Mesenteric fat pad (tissue), 1 donor: ENCODE measurements around the gene KLK13. TPM values are rescaled to one million over a fixed set of nuclear protein-coding genes. Genes with fewer than 3 reads are reported as not detected.

Experiments
- DNase-seq: peaks from one replicate; pipeline ENCODE4 v3.0.0-alpha.2; 2020; ENCODE audit warnings: low spot score
- long read RNA-seq: library from polyadenylated mRNA; unstranded; transcript quantifications from one replicate; pipeline ENCODE4 v2.0.0, GENCODE V29; 2020
- total RNA-seq: library from RNA; stranded (reverse); fragmentation: NEBNext Ultra II Directional; extraction: Animal tissue kit (Norgen Biotek cat#: 25700); gene quantifications from one replicate; pipeline ENCODE4 v1.2.1, GENCODE V29; 2021
- donor health status: DM: yes; HTN: yes; CAD: no.

KLK13 gene, protein sequence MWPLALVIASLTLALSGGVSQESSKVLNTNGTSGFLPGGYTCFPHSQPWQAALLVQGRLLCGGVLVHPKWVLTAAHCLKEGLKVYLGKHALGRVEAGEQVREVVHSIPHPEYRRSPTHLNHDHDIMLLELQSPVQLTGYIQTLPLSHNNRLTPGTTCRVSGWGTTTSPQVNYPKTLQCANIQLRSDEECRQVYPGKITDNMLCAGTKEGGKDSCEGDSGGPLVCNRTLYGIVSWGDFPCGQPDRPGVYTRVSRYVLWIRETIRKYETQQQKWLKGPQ
- not detected for total RNA-seq
- long read RNA-seq: 0 reads

DNA sequence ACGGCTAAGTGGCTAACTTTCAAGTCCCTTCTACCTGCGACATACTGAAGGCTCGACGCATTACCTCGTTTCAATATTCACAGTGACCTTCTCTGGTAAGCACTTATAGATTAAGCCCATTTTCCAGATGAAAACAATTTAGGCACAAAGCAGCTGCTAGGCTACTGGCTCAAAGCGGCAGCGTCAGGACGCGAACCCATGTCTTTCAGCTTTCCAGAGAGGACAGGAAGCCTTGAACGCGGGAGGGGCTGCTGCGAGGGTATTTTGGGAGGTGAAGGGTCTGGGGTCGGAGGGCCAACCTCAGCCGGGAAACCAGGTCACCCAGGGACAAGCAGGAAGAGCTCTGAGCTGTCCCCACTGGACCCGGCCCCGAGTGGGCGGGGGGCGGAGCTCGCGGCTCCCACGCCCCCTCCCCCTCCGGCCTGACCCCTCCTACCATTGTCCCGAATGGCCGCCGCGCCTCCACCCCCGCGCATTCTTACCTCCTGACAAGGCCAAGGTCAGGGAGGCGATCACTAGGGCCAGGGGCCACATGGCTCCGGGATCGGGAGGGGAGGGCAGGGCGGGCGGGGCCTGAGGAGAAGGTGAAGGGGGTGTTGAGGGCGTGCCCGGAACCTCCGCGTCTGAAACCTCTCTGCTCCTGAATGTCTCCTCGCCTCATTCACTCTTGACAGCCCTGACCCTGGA, at the start of gene KLK13:
KLK13 (minus strand) TSS at position 559 of the 687 bp plus-strand sequence; CDS start at position 534, 25 bp downstream.
- DNase-seq: no peak

DNA sequence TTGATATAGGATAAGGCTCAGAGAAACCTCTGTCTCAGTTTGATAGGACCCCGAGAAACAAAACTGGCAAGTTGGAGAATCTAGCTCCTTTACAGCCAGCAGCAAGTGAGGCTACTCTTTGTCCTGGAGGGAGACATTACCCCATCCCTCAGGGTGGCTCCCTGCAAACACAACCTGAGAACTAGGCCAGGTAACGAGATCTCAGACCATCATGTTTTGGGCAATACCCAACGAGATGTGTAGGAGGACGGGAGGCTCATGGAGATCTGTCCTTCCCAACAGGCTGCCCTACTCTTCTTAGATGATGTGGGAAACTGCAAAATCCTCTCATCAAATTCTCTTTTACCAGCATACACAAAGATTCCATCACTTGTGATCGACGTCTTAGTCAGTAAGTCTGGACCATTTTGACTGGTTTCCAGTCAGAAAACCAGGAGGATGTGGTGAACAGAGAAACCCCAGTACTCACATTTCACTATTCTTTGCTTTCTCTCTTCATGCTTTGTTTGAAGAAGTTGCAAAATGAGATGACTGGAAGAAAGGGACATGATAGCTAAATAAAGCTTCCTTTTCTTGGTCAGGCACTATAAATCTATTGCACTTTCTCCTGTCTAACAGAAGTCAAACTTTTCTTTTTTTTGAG, 49.3 kb upstream of the KLK13 start:
- DNase-seq: no peak

DNA sequence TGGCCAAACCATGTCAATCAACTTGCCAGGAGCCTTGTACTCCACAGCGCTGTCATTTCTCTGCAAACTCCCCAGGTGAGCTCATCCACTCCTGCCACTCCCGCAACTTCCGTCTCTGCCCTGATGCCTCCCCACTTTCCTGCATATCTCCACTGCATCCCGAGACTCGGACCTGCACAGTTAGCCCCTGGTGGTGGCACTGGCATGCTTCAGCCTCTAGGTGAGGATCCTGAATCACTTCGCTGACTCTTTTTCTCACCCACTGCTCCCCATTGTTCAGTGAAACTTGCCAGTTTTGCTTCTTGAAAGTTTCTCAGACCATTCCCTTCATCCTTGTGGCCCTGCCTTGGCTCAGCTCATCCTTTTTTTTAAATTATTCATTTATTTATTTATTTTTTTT, 46.7 kb upstream of the KLK13 start:
- DNase-seq: no peak

DNA sequence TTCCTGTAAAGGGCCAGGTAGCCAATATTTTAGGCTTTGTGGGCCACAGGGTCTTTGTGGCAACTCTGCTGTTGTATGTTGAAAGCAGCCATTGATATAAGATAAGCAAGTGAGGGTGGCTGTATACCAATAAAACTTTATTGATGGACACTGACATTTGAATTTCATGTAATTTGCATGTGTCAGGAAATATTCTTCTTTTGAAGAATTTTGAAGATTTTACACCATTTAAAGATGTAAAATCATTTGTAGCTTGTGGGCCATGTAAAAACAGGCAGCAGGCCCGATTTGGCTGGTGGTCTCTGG, 45.7 kb upstream of the KLK13 start:
- DNase-seq: no peak

DNA sequence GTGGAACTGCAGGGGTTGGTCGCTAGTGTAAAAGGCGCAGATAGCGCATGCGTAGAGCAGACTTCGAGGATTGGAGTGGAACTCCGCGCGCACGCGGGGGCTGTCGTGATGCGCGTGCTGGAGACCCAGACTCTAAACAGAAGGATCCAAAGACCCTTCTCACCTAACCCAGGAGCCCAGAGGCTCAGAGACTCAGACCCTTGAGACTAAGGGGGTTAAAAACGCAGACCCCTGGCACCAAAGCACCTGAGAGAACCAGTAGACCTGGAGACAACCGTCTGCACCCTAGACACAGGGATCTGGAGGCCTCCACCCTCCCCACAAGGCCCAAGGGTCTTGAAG, 43.9 kb upstream of the KLK13 start:
- DNase-seq: no peak

DNA sequence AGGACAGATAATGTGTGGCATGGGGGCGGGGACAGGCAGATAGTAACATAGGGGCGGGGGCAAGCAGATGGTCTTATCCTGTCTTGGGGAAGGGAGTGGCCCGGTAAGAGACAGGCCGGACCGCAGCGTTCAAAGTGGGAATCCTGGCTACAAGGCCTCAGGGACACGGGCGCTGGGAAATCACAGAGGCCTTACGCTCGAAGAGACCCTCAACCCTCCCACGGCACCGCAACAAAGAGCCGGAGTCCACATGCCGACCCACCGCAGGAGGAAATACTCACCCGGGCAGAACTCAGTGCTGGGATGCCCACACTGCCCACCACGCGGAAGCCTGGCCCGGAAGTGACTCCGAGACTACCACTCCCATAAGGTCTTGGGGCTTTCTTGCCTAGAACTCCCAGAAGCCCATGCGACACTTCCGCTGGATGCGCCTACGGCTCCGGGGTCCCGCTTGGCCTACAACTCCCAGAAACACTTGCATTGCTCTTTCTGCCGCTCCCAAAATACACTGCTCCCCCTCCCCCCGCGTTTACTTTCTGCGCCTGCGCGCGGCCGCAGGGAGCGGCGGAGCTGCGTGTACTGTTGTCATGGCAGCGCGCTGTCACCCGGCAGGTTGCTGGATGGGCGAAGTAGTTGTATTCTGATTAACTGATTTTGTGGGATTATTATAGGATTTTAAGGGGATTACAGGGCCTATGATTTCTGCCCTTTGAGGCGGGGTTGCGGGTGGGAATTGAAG, 43.3 kb upstream of the KLK13 start, which contains the start of gene CTU1:
CTU1 (minus strand) TSS at position 344 of the 739 bp plus-strand sequence. CDS start 3,840 bp downstream, outside the sequence.
- DNase-seq: peak; percentile 98

DNA sequence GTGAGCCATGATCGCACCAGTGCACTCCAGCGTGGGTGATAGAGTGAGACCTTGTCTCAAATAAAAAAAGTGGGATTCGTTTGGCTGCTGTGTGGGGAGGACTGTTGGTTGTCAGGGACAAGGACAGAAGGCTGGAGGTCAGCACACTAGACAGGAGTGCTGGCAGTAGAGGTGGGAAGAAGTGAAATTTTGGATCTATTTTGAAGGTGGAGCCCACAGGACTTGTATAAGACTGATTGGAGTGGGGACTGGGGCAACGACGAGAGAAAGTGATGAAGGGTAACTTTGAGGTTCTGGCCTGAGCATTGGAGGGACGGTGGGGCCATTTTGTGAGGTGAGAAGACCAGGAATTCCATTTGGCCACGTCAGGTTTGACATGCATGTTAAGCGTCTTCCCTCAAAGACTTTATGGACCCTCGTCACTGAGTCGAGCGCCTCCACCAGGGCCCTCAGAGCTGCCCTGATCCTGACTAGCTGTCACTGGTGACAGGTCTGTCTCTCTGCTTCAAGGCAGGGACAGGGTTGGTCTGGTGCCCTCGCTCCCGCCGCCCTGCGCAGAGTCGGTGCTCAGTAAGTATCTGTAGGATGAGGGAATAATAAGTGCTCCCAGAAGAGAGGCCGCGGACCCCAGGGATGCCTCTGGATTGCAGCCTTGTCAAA, 42.6 kb upstream of the KLK13 start:
- DNase-seq: no peak

DNA sequence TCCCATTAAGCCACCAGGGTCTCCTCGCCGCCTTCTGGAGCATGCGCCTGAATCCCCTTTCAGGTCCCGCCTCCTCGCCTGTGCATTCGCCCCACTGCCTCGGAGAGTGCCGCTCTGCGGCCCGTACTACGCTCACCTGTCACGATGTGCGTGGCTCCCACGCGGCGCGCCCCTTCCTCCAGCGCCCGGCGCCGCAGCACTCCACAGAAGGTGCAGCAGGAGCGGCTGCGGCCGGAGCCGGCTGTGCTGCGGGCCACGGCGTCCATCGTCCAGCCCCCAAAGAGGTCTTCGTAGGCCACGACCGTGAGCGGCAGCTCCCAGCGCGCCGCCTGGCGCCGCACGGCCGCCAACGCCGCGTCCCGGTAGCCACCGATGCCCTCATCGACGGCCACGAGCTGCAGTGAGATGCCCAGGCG, 39.0 kb upstream of the KLK13 start:
- no peak for DNase-seq

DNA sequence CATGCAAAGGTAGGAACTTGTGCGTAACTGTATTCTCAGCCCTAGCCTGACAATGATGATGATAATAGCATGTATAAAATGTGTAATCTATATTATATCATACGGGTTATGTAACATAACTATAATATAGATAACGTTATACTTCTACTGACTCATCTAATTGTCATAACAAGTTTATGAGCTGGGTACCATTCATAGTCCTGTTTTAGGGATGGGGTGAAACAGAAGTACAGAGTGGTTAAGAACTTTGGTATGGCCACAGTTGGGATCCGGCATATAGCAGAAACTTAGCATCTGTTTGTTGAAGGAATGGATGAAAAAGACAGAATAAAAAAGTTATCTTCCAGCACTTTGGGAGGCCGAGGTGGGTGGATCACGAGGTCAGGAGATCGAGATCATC, 38.1 kb upstream of the KLK13 start:
- no peak for DNase-seq

DNA sequence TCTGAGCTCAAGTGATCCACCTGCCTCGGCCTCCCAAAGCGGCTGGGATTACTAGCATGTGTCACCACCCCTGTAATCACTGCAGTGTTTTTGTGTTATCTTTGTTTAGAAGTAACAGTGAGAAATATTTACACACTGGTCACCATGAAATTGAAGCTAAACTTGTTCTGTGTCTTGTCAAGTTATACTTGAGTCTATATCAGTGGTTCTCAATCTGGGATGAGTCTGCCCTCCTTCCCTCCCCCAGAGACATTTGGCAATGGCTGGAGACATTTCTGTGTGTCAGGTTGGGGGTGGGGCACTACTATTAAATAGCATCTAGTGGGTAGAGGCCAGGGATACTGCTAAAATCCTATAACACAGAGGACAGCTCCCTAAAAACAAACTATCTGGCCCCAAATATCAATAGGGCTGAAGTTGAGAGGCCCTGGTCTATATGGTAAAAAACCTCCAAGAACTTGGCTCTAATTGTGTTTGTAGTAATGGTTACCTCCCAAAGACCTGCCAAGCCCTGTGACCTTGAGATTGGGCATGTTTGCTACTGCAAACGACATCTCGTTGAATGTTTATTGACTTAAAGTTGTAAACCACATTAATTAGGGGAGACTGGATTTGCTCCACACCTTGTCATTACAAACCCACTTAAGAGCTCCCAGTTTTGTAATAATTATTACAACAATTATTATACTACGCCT, 36.4 kb upstream of the KLK13 start:
- no peak for DNase-seq

DNA sequence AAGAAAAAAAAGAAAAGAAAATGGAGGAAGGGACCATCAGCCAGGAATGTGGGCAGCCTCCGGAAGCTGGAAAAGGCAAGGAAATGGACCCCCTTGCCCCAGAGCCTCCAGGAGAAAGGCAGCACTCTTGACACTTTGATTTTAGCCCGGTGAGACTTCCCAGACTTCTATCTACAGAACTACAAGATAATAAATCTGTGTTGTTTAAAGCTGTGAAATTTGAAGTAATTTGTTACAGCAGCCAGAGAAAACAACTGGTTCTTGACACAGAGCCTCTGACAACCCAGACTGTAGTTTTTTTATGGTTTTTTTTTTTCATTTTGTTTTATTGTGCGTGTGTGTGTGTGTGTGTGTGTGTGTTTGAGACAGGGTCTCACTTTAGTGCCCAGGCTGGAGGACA, 35.7 kb upstream of the KLK13 start:
- no peak for DNase-seq

DNA sequence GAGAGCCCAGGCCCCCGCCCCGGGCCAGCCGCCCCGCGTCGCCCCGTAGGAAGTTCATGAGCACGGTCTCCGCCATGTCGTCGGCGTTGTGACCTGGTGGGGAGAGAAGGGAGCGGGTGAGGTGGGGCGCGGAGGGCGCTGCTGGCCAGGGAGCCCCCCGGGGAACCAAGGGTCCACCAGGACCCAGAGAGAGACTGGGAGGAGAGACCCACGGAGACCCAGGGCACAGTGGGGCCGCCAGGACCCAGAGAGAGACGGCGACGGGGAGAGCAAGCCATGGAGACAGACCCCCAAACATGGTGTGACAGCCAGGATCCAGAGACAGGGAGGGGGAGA, 34.1 kb upstream of the KLK13 start:
- DNase-seq: no peak

DNA sequence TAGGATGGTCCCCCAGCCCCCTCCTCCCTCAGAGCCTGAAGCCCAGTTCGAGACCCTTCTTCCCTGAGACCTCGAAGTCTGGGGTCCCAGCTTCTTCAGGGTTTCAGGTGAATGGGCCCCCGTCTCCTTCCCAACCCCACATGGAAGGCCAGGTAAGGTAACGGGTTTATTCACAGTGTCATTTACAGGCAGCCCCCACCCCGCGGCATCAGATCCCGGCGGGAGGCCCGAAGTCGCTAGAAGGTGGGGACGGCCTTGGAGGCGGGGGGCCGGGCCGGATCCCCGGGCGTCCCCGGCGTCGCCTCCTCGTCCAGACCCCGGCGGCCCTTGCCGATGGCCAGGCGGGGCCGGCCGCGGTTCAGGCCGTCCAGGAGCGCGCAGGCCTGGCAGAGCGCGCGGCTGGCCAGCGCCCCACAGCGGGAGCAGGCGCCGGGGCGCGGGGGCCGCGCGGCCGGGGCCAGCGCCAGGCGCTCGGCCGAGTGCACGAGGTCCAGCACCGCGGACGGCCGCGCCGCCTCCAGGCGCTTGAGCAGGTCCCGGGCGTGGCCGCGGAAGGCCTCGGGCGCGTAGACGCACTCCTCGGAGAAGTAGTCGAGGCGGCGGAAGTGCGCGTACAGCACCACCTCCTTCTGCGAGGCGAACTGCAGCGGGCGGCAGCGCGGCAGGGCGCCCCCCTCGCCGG, 33.6 kb upstream of the KLK13 start:
- no peak for DNase-seq

DNA sequence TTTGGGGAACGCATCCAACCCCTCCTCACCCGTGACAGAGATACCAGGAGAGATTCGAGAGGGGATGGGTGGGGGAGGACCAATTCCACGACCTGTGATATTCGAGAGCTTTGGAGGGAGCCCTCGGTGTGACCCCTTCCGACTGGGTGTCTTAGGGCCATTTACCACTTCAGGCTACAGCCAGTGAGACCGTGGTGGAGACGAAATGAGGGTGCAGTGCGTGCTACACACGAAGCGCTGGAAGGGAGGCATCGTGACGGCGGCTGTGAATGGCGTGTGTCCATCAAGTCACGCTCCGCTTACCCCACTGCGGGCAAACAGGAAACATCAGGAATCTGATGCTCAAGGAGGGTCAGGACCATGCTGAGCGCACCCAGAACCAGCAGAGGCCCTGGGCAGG, 32.9 kb upstream of the KLK13 start:
- DNase-seq: no peak

DNA sequence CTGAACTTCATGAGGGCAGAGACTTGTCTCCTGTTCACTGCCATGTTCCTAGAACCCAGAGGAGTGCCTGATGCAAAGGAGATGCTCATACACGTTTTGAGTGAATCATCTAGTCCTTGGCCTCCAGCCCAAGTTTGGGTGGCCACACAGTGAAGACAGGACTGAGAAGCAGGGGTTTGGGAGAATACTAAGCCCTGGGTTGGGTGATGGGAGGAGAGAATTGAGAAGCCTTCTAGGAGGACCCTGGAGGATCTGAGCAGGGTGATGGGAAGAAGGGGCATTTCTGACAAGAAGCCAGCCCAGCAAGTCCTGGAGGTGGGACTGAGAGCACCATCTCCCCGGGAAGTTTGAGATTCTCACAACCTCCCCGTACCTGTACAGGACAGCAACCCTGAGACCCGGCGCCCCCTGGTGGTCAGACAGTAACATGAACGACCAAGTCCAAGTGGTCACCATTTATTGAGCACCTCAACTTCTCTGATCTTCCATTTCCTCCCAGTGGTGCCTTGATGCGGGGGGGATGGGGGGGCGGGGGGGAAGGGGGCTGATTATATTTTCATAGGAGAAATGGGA, 32.4 kb upstream of the KLK13 start:
- DNase-seq: no peak

DNA sequence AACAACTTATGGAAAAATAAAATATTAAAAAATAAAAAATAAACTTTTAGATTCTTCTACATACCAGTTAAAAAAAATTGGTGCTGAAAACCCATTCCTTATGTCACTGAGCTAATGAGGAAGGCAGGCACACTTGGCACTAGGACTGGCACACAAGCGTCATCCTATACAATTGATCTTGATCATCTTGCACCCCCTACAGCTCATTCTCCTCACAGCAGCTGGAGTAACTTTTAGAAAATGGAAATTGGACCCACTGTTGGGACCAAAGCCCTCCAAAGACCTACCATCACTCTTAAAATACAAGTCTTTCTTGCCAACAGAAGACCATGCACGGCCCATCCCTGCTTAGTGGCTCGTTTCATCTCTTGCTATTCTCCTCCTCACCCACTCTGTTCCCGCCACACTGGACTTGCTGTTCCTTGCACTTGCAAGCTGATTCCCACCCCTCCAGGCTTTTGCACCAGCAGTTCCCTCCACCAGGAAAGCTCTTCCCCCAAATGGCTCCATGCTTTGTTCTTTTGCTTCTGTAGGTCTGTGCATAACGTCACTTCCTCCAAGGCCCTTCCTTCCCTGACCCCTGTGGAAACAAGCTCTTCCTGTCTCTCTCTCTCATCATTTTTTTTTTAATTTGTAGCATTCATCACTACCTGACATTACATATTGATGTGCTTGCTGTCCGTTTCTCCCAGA, 31.7 kb upstream of the KLK13 start:
- no peak for DNase-seq

DNA sequence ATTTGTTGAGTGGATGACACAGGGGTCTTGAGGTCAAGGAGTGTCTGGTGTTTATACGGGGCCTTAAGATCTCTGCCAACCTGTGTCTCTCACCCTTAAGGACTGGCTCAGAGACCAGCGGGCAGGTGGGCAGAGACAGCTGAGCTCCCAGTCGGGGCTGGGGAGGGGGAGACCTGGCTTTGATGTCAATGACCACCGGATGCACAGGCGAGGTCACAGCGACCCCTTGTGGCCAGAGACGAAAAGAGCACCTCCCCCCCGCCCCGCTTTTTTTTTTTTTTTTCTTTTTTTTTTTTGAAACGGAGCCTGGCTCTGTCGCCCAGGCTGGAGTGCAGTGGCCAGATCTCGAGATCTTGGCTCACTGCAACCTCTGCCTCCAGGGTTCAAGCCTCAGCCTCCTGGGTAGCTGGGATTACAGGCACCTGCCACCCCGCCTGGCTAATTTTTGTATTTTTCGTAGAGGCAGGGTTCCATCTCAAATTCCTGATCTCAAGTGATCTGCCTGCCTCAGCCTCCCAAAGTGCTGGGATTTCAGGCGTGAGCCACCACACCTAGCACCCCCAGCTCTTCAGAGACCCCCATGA, 29.9 kb upstream of the KLK13 start:
- DNase-seq: no peak

DNA sequence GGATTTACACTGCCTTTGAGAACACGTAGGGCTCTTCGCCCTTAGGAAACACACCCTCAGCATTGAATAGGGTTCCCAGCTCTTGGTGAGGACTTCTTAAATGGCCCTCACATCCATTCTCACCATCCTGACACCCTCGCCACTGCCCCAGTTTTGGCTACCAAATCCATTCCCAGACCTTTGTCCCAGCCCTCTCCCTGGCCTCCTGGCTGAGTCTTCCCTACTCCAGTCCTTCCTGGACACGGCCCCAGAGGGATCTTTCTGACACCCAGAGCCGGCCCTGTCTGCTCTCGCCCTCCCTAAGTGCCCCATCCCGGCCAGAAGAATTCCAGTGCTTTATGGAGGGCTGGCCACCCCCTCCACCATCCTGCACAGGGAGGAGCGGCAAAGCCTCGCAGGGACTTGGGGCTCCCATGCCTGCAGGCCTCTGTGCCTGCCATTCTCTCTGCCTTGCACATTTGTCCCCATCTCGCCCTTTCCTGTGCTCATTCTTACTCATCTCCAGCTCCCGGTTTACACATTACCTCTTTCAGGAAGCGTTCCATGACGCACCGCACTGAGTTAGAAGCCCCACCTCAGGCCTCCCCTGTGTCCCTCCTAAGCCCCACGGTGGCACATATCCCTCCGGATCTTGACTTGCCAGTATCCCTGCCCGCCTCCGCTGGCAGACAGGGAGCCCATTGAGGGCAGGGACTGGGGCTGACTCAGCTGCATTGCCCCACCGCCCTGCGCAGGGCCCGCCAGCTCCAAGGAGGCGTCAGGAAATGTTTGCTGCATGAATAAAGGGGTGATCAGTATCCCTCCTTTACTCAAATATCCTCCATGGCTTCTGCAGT, 28.8 kb upstream of the KLK13 start:
- no peak for DNase-seq
